HCT116 (cell line): ENCODE results near the gene PICALM. TPM values are rescaled to one million over a fixed set of nuclear protein-coding genes. Genes with fewer than 3 reads are reported as not detected.

Experiments used
- ATAC-seq: fragments of 200-7000 bp; cut with Tn5 transposase; 2 replicates; pipeline ENCODE4 v1.9.1; 2020; ENCODE audit warnings: mild to moderate bottlenecking, moderate library complexity
- BruUV-seq: library from RNA; stranded (reverse); fragments of 400-500 nt; replicated peaks from 2 replicates; lab custom pipeline; 2021; lab: Mats Ljungman, UMichigan
- CTCF ChIA-PET: fragments of 300-600 bp; sonication (Branson Sonifier 250); formaldehyde crosslinking; loops from one replicate; lab custom pipeline; 2021; ENCODE audit warnings: antibody characterized with exemption; lab: Charles Lee
- POLR2A ChIA-PET: fragments of 300-600, 350-600 bp; sonication (Branson Sonifier 250); formaldehyde crosslinking; loops from one replicate; lab custom pipeline; 2021; ENCODE audit warnings: antibody characterized with exemption; lab: Charles Lee
- RAD21 ChIA-PET, 2 experiments: fragments of 300-600 bp; sonication (Branson Sonifier 250); formaldehyde crosslinking; loops; one replicate each; lab custom pipeline; 2023; ENCODE audit warnings: low total read pairs in 2 of 2; ENCODE audit not compliant: uncharacterized antibody in 2 of 2, unreplicated experiment in 2 of 2, low non-redundant PET in 1 of 2; lab: Charles Lee
- DNase-seq: peaks from one replicate; pipeline ENCODE4 v3.0.0-alpha.2; 2010; ENCODE audit warnings: low read depth, low spot score
- H2AFZ ChIP-seq: fragments of 200-600 bp; shearing (Covaris generic), sonication (generic); 2 replicates; pipeline ENCODE4 v1.6.1; 2017; ENCODE audit warnings: low read depth, mixed run types, mixed read lengths, antibody characterized with exemption, low read length; ENCODE audit not compliant: poor library complexity, severe bottlenecking
- H3K27ac ChIP-seq: 2 replicates; pipeline ENCODE4 v1.5.1; 2012; ENCODE audit warnings: low read depth, low read length
- H3K27me3 ChIP-seq: fragments of 200-600 bp; sonication (generic); 2 replicates; pipeline ENCODE4 v1.6.1; 2016; ENCODE audit warnings: mixed run types, low read length, mixed read lengths; ENCODE audit not compliant: insufficient read depth
- H3K36me3 ChIP-seq, 2 experiments: fragments of 200-500 bp in 1 of 2; fragments of 200-600 bp in 1 of 2; sonication (Bioruptor generic) in 1 of 2; sonication (generic) in 1 of 2; 2 replicates each; pipeline versions ENCODE4 v1.5.1 to v1.6.1; 2014 to 2016; ENCODE audit warnings: low read length in 2 of 2, inconsistent platforms in 1 of 2, mixed read lengths in 1 of 2, mixed run types in 1 of 2; ENCODE audit not compliant: insufficient read depth in 2 of 2, control insufficient read depth in 1 of 2
- H3K4me1 ChIP-seq, 2 experiments: fragments of 200-600 bp in 1 of 2; sonication (generic) in 1 of 2; 2 replicates each; pipeline versions ENCODE4 v1.5.1 to v1.6.1; 2012 to 2017; ENCODE audit warnings: low read length in 2 of 2, inconsistent platforms in 1 of 2, mild to moderate bottlenecking in 1 of 2, mixed read lengths in 1 of 2, mixed run types in 1 of 2, moderate library complexity in 1 of 2; ENCODE audit not compliant: insufficient read depth in 2 of 2, control insufficient read depth in 1 of 2
- H3K4me2 ChIP-seq: fragments of 200-600 bp; sonication (generic); 2 replicates; pipeline ENCODE4 v1.6.1; 2017; ENCODE audit warnings: mixed run types, low read length, mixed read lengths
- H3K4me3 ChIP-seq, 2 experiments: fragments of 200-600 bp in 1 of 2; sonication (generic) in 1 of 2; replicated peaks in 1 of 2; 2 replicates each; pipeline ENCODE4 v1.5.1; 2011 to 2016; ENCODE audit warnings: low read length in 2 of 2, control low read depth in 1 of 2, low read depth in 1 of 2, mild to moderate bottlenecking in 1 of 2, mixed read lengths in 1 of 2, mixed run types in 1 of 2
- H3K79me2 ChIP-seq: fragments of 200-600 bp; sonication (generic); 2 replicates; pipeline ENCODE4 v1.6.1; 2017; ENCODE audit warnings: mild to moderate bottlenecking, mixed run types, low read length, moderate library complexity, mixed read lengths; ENCODE audit not compliant: insufficient read depth
- H3K9ac ChIP-seq: fragments of 200-600 bp; sonication (generic); 2 replicates; pipeline ENCODE4 v1.6.1; 2016; ENCODE audit warnings: low read length, mixed read lengths
- H3K9me2 ChIP-seq: fragments of 200-600 bp; sonication (generic), shearing (Covaris generic); 2 replicates; pipeline ENCODE4 v1.6.1; 2017; ENCODE audit warnings: mixed run types, mild to moderate bottlenecking, moderate library complexity; ENCODE audit not compliant: insufficient read depth
- H3K9me3 ChIP-seq, 2 experiments: fragments of 200-500 bp in 1 of 2; fragments of 200-600 bp in 1 of 2; sonication (Bioruptor generic) in 1 of 2; sonication (generic) in 1 of 2; 2 replicates each; pipeline ENCODE4 v1.6.1; 2014 to 2017; ENCODE audit warnings: low read length in 2 of 2, mixed read lengths in 2 of 2, inconsistent platforms in 1 of 2, low read depth in 1 of 2, mild to moderate bottlenecking in 1 of 2, mixed run types in 1 of 2, moderate library complexity in 1 of 2; ENCODE audit not compliant: control insufficient read depth in 1 of 2, insufficient read depth in 1 of 2
- H4K20me1 ChIP-seq: fragments of 200-600 bp; sonication (generic), shearing (Covaris generic); 2 replicates; pipeline ENCODE4 v1.6.1; 2017; ENCODE audit warnings: mixed run types, mild to moderate bottlenecking, moderate library complexity; ENCODE audit not compliant: insufficient read depth
- CBX3 ChIP-seq: IDR thresholded peaks from 2 replicates; pipeline ENCODE4 v1.6.1; 2012; ENCODE audit warnings: low read depth
- CEBPB ChIP-seq: IDR thresholded peaks from 2 replicates; pipeline ENCODE4 v1.6.1; 2012; ENCODE audit warnings: low read depth
- EGR1 ChIP-seq: IDR thresholded peaks from 2 replicates; pipeline ENCODE4 v1.6.1; 2012; ENCODE audit warnings: low read depth
- ELF1 ChIP-seq: IDR thresholded peaks from 2 replicates; pipeline ENCODE4 v1.6.1; 2012; ENCODE audit warnings: low read depth, borderline replicate concordance
- EZH2 ChIP-seq: fragments of 200-600 bp; sonication (generic); IDR thresholded peaks from 2 replicates; pipeline ENCODE4 v1.6.1; 2017; ENCODE audit warnings: antibody characterized with exemption, mixed run types
- EZH2phosphoT487 ChIP-seq: fragments of 200-600 bp; IDR thresholded peaks from 2 replicates; pipeline ENCODE4 v1.6.1; 2018; ENCODE audit warnings: antibody characterized with exemption, borderline replicate concordance
- FOSL1 ChIP-seq: IDR thresholded peaks from 2 replicates; pipeline ENCODE4 v1.6.1; 2012; ENCODE audit warnings: low read depth
- POLR2A ChIP-seq: IDR thresholded peaks from 2 replicates; pipeline ENCODE4 v1.7.0; 2011; ENCODE audit warnings: borderline replicate concordance; ENCODE audit not compliant: insufficient read depth, insufficient read length; ENCODE audit errors: extremely low read depth
- POLR2AphosphoS5 ChIP-seq: IDR thresholded peaks from 2 replicates; pipeline ENCODE4 v1.6.1; 2011; ENCODE audit warnings: mild to moderate bottlenecking, low read depth, low read length, moderate library complexity
- RAD21 ChIP-seq: IDR thresholded peaks from 2 replicates; pipeline ENCODE4 v1.6.1; 2012; ENCODE audit warnings: low read depth, mild to moderate bottlenecking
- SIN3A ChIP-seq: IDR thresholded peaks from 2 replicates; pipeline ENCODE4 v1.6.1; 2012; ENCODE audit warnings: low read depth
- SP1 ChIP-seq: IDR thresholded peaks from 2 replicates; pipeline ENCODE4 v1.6.1; 2012; ENCODE audit warnings: low read depth
- SRF ChIP-seq: IDR thresholded peaks from 2 replicates; pipeline ENCODE4 v1.6.1; 2012; ENCODE audit warnings: low read depth
- ZFX ChIP-seq: fragments of 450-650 bp; IDR thresholded peaks from 2 replicates; pipeline ENCODE4 v1.6.1; 2017
- ZNF274 ChIP-seq: fragments of 200-500 bp; sonication (Bioruptor generic); IDR thresholded peaks from 2 replicates; pipeline ENCODE4 v1.6.1; 2014; ENCODE audit warnings: mild to moderate bottlenecking, low read depth, low read length, inconsistent platforms
- intact Hi-C: fragments of 100-400 bp; cut with micrococcal nuclease; formaldehyde crosslinking; loops from 2 replicates; pipeline ENCODE4 v1.10.0; 2022
- total RNA-seq: library from RNA; stranded (reverse); gene quantifications from one replicate; pipeline ENCODE4 v1.2.1, GENCODE V29; 2021; ENCODE audit not compliant: unreplicated experiment
- TF ChIP-seq, protein P1 (sequence below): IDR thresholded peaks from 2 replicates; pipeline ENCODE4 v1.6.1; 2012; ENCODE audit warnings: low read depth
- TF ChIP-seq, protein P2 (sequence below): IDR thresholded peaks from 2 replicates; pipeline ENCODE4 v1.6.1; 2012
- TF ChIP-seq, protein P3 (sequence below): IDR thresholded peaks from 2 replicates; pipeline ENCODE4 v1.6.1; 2011; ENCODE audit warnings: mild to moderate bottlenecking, low read length, moderate library complexity; ENCODE audit not compliant: insufficient replicate concordance; ENCODE audit errors: extremely low read depth
- TF ChIP-seq, protein P4 (sequence below), 3 experiments: fragments of 200-600 bp in 1 of 3; sonication (generic) in 1 of 3; IDR thresholded peaks in 2 of 3; conservative IDR thresholded peaks in 1 of 3; 2 replicates each; pipeline ENCODE4 v1.5.1; 2012 to 2017; ENCODE audit warnings: low read depth in 2 of 3, low read length in 2 of 3, antibody characterized with exemption in 1 of 3, borderline replicate concordance in 1 of 3, control low read depth in 1 of 3, mild to moderate bottlenecking in 1 of 3, mixed read lengths in 1 of 3, mixed run types in 1 of 3, moderate library complexity in 1 of 3; ENCODE audit not compliant: insufficient read depth in 1 of 3
- TF ChIP-seq, protein P5 (sequence below): IDR thresholded peaks from 2 replicates; pipeline ENCODE4 v1.6.1; 2012

The PICALM gene
- total RNA-seq, 1 experiment from 2014 or later, result 90.6 TPM

DNA sequence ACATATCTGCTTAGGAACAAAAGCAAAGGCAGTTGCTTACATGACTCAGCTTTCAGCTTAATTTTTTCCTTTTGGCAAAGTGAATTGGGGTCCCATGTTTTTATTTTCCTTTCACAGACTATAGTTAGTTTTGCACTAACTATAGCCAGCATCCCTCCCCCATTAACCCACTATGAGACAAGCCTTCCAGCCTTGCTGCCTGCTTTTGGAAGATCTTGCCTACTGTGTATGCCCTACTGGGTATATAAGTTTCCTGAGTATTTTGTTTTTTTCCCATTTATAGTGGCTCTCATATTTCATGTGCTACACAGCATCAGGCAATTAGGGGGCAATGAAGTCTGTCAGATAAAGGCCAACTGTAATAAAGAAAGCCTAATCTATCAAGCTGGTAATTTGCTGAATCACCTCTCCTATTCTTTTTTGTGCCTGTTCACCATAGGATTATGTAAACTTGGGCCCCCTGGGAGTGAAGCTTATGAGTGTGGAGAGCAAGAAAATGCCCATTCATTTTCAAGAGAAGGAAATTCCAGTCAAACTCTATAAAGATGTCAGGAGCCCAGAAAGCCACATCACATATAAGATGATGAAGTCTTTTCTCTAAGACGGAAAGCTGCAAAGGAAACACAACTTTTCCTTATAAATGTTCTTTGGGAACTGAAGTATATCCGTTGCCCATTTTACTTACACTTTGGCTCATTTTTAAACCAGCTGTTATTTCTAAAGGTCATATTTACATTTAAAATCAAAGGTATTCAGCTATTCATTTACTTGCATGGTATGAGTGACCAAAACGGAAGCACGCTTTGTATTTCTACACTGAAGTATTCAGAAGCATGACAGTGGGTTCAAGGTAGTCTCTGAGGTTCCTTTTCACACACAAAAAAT is 149.7 kb downstream of the PICALM start:
- ChIA-PET RAD21 (no interaction called here), CTCF (no interaction called here), POLR2A (no interaction called here)
- Histone ChIP-seq H3K27ac (no peak overlapping the region), H3K9me3 (no peaks in the 10 kb centered on the region), H3K4me1 (no peaks in the 10 kb centered on the region), H3K27me3 (no peaks in the 10 kb centered on the region), H2AFZ (no peak overlapping the region), H3K4me2 (no peak overlapping the region), H3K9me2 (no peaks in the 10 kb centered on the region), H3K36me3 (no peaks in the 10 kb centered on the region), H3K9ac (no peak overlapping the region), H3K79me2 (no peaks in the 10 kb centered on the region), H3K4me3 (no peak overlapping the region), H4K20me1 (no peaks in the 10 kb centered on the region)
- TF ChIP-seq SIN3A (no peak), RAD21 (no peak), POLR2A (no peak), POLR2AphosphoS5 (no peak), EZH2phosphoT487 (no peak), ELF1 (no peak), SRF (no peak), FOSL1 (no peak), CBX3 (no peak), ZFX (no peak), EGR1 (no peak), ZNF274 (no peak), CEBPB (no peak), EZH2 (no peak), SP1 (no peak)
- TF ChIP-seq, protein P1, sequence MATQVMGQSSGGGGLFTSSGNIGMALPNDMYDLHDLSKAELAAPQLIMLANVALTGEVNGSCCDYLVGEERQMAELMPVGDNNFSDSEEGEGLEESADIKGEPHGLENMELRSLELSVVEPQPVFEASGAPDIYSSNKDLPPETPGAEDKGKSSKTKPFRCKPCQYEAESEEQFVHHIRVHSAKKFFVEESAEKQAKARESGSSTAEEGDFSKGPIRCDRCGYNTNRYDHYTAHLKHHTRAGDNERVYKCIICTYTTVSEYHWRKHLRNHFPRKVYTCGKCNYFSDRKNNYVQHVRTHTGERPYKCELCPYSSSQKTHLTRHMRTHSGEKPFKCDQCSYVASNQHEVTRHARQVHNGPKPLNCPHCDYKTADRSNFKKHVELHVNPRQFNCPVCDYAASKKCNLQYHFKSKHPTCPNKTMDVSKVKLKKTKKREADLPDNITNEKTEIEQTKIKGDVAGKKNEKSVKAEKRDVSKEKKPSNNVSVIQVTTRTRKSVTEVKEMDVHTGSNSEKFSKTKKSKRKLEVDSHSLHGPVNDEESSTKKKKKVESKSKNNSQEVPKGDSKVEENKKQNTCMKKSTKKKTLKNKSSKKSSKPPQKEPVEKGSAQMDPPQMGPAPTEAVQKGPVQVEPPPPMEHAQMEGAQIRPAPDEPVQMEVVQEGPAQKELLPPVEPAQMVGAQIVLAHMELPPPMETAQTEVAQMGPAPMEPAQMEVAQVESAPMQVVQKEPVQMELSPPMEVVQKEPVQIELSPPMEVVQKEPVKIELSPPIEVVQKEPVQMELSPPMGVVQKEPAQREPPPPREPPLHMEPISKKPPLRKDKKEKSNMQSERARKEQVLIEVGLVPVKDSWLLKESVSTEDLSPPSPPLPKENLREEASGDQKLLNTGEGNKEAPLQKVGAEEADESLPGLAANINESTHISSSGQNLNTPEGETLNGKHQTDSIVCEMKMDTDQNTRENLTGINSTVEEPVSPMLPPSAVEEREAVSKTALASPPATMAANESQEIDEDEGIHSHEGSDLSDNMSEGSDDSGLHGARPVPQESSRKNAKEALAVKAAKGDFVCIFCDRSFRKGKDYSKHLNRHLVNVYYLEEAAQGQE, result no peak
- TF ChIP-seq, protein P2, sequence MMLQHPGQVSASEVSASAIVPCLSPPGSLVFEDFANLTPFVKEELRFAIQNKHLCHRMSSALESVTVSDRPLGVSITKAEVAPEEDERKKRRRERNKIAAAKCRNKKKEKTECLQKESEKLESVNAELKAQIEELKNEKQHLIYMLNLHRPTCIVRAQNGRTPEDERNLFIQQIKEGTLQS, result no peak
- TF ChIP-seq, protein P3, sequence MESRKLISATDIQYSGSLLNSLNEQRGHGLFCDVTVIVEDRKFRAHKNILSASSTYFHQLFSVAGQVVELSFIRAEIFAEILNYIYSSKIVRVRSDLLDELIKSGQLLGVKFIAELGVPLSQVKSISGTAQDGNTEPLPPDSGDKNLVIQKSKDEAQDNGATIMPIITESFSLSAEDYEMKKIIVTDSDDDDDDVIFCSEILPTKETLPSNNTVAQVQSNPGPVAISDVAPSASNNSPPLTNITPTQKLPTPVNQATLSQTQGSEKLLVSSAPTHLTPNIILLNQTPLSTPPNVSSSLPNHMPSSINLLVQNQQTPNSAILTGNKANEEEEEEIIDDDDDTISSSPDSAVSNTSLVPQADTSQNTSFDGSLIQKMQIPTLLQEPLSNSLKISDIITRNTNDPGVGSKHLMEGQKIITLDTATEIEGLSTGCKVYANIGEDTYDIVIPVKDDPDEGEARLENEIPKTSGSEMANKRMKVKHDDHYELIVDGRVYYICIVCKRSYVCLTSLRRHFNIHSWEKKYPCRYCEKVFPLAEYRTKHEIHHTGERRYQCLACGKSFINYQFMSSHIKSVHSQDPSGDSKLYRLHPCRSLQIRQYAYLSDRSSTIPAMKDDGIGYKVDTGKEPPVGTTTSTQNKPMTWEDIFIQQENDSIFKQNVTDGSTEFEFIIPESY, result no peak
- TF ChIP-seq, protein P4, sequence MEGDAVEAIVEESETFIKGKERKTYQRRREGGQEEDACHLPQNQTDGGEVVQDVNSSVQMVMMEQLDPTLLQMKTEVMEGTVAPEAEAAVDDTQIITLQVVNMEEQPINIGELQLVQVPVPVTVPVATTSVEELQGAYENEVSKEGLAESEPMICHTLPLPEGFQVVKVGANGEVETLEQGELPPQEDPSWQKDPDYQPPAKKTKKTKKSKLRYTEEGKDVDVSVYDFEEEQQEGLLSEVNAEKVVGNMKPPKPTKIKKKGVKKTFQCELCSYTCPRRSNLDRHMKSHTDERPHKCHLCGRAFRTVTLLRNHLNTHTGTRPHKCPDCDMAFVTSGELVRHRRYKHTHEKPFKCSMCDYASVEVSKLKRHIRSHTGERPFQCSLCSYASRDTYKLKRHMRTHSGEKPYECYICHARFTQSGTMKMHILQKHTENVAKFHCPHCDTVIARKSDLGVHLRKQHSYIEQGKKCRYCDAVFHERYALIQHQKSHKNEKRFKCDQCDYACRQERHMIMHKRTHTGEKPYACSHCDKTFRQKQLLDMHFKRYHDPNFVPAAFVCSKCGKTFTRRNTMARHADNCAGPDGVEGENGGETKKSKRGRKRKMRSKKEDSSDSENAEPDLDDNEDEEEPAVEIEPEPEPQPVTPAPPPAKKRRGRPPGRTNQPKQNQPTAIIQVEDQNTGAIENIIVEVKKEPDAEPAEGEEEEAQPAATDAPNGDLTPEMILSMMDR (IDR thresholded peaks at IDR 0.05 in 2 of 3, conservative IDR thresholded peaks at IDR 0.05 in 1 of 3; ENCODE audit: borderline replicate concordance in 1 of 3, insufficient read depth in 1 of 3, low read depth in 2 of 3, low read length in 2 of 3), result no peak
- TF ChIP-seq, protein P5, sequence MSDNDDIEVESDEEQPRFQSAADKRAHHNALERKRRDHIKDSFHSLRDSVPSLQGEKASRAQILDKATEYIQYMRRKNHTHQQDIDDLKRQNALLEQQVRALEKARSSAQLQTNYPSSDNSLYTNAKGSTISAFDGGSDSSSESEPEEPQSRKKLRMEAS, result no peak
- DNase-seq (no peak), ATAC-seq (no peak)
- intact Hi-C loops, result no loop called here
- no TSS peak for BruUV-seq
